Thyroid gland (tissue), 4 donors: ENCODE measurements around the gene CTDSPL.
"Not testable (repeated sequence)": the region's sequence is repeated elsewhere in the genome, so short reads cannot be mapped to it uniquely, and the experiment has no call there.

Experiments
- CTCF ChIP-seq, 6 experiments: fragments of 200-600 bp in 3 of 6; fragments of 450-650 bp in 3 of 6; sonication (generic) in 3 of 6; IDR thresholded peaks; one replicate each; pipeline ENCODE4 v1.5.1; 2016 to 2019; ENCODE audit warnings: antibody characterized with exemption in 6 of 6, mild to moderate bottlenecking in 2 of 6, inconsistent platforms in 1 of 6, moderate library complexity in 1 of 6
- POLR2A ChIP-seq, 2 donors: fragments of 450-650 bp; IDR thresholded peaks; one replicate each; pipeline ENCODE4 v1.6.1; 2017; ENCODE audit warnings: antibody characterized with exemption in 2 of 2, mild to moderate bottlenecking in 2 of 2, moderate library complexity in 1 of 2

DNA sequence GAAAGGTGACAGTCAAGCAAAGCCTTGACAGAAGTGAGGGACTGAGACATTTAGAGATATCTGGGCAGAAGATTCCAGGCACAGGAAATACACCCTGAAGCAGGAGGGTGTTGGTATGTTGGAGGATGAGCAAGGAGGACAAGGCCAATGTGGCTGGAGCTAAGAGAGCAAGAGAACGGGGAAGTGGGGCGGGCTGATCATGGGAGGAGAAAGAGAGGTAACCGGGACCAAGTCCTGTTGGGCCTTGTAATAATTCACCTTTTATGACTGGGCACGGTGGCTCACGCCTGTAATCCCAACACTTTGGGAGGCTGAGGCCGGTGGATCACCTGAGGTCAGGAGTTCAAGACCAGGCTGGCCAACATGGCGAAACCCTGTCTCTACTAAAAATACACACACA is 171.9 kb downstream of the CTDSPL start:
- TF ChIP-seq CTCF, POLR2A (IDR thresholded peaks at IDR 0.05): not testable (repeated sequence)
